GF-D8 (cell line): ENCODE results near the gene SUMO4.
"Not testable (repeated sequence)": the region's sequence is repeated elsewhere in the genome, so short reads cannot be mapped to it uniquely, and the experiment has no call there.

Experiments used
- DNase-seq: peaks from one replicate; lab custom pipeline; 2025; lab: John Stamatoyannopoulos, UW

SUMO4 gene

DNA sequence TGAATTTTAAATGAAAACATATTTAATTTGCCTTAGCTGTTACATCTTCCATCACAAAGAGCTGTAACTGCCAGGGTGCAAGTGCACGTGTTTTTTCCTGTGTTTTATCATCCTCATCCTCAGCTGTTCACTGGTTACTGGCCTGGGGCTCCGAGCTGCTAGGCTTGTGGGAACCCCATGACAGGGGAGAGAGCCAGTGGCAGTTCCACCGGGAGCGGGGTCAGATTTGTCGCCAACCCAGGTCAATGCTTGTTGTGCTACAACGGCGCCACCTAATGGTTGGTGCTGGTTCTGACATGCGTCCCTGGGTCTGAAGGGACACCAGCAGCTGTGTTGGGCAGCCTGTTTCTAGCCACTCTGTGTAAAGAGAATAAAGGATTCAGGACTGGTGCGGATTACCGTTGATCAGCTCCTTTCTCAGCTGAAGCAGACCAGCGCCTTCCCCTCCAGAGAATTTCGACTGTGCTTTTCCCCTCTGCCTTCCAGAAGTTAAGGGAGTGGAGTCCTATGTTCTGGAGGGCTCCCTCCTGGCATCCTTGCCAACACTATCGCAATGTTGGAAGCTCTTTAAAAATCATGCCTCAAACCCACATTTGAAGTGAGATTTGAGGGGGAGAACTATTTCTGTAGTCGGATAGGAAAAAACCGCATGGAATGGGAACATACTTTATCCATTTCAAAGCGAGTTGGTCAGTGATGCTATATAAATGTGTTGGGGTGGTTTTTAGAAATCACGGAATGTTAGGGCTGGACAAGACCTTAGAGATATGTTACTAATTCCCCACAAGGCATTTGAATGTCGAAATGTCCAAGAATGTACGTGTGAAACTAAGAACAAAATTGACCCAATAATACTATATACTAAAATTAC, 32.1 kb downstream of the SUMO4 start:
- DNase-seq: peak; percentile 7

DNA sequence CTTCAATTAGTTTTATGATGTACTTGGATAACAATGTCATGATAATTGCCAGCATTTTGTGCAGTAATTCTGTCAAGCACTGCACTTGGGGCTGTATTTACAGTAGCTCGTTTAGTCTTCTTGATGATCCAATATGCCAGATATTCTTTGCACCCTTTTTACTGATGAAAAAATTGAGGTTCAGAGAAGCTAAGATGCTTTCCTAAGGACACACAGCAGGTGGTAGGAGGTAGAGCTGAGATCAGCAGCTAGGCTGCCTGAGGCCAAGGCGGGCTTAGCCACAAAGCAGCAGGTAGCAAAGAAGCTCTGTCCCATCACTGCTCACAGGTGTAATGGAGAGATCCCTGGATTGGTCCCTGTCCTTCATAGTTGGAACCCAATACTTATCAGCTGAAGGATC, 33.3 kb downstream of the SUMO4 start:
- DNase-seq: no peak

DNA sequence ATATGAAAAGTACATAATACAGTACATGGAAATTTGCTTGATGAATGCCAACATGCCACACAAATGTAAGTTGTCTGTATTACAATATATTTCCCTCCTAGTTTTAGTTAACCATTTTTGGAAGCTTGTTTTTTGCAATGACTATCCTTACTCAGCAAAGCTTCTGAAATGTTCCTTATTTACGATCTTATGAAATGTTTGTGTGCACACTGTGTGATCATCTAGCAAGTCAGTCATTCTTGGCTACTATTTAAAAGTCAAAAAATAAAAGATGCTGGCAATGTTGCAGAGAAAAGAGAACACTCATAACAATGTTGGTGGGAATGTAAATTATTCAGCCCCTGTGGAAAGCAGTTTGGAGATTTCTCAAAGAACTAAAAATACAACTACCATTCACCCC, 33.8 kb downstream of the SUMO4 start:
- DNase-seq: no peak

DNA sequence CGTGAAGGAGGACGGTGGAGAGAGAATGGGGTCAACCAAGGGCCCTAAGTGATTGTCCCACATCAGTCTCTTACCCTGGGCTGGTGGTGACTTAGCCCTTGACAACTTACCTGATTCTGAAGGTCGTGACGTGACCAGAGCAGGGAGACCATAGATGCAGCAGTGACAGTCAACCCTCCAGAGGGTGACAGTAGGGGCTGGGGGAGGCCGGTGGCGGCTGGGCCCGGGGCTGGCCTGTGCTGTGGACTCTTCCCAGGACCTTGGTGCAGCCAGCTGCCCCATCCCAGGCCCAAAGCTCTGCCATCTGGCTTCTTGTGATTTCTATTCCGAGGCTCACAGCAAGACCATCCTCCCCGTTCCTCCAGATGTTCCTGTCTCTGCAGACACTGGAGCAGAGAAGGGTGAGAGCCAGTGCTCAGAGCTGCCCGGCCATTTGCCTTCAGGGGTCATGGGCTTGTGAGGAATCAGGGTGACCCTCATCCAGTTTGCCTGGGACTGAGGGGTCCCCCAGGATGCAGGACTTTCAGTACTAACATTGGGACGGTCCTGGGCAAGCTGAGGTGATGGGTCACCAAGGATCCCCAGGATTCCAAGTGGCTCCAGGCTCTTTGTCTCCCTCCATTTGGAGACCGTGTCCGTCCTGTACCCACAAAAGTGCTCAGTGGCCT, 36.0 kb downstream of the SUMO4 start:
- no peak for DNase-seq

DNA sequence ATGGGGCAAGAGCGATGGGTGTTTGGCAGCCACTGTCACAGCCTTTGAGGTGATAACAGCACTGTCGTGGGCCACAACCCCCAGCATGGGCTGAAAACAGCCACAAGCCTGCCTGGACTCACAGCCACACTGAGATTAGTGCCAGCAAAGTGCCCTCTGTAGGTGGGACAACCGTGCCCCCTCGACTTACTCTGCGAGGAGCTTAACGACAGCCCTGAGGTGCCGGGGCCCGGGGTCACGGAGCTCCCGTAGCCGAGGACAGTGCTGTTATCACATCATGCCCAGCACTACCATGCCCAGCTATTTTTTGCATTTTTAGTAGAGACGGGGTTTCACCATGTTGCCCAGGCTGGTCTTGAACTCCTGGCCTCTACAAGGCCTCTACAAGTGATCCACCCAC, 36.6 kb downstream of the SUMO4 start:
- DNase-seq: no peak

DNA sequence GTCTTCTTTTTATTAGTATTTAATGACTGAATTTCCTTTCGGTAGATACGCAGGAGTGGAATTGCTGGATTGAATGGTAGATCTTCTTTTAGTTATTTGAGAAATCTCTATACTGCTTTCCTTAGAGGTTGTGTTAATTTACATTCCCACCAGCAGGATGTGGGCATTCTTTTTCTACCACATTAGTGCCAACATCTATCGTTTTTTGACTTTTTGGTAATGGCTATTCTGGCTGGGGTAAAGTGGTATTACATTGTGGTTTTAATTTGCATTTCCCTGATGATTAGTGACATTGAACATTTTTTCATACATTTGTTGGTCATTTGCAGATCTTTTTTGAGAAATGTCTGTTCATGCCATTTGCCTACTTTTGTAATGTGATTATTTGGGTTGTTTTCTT, 37.1 kb downstream of the SUMO4 start:
- no peak for DNase-seq

DNA sequence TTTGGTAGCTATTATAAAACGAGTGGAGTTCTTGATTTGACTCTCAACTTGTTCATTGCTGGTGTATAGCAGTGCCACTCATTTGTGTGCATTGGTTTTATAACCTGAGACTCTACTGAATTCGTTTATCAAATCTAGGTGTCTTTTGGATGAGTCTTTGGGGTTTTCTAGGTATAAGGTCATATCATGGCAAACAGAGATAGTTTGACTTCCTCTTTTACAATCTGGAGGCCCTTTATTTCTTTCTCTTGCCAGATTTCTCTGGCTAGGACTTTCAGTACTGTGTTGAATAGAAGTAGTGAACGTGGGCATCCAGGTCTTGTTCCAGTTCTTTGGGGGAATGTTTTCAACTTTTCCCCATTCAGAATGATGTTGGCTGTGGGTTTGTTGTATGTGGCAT, 38.8 kb downstream of the SUMO4 start:
- DNase-seq: no peak

DNA sequence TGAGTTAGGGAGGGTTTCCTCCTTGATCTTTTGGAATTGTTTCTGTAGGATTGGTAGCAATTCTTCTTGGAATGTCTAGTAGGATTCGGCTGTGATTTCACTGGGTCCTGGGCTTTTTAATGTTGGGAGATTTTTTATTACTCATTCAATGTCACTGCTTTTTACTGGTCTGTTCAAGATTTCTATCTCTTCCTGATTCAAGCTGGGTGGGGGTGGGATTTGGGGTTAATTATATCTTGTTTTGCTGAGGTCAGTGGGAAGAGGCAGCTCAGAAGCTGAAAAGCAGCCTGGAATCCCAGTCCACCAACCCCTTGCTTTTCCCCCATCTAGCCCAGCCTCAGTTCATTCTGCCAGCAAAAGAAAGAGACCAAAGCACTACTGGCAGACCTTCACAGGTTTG, 39.6 kb downstream of the SUMO4 start:
- no peak for DNase-seq

DNA sequence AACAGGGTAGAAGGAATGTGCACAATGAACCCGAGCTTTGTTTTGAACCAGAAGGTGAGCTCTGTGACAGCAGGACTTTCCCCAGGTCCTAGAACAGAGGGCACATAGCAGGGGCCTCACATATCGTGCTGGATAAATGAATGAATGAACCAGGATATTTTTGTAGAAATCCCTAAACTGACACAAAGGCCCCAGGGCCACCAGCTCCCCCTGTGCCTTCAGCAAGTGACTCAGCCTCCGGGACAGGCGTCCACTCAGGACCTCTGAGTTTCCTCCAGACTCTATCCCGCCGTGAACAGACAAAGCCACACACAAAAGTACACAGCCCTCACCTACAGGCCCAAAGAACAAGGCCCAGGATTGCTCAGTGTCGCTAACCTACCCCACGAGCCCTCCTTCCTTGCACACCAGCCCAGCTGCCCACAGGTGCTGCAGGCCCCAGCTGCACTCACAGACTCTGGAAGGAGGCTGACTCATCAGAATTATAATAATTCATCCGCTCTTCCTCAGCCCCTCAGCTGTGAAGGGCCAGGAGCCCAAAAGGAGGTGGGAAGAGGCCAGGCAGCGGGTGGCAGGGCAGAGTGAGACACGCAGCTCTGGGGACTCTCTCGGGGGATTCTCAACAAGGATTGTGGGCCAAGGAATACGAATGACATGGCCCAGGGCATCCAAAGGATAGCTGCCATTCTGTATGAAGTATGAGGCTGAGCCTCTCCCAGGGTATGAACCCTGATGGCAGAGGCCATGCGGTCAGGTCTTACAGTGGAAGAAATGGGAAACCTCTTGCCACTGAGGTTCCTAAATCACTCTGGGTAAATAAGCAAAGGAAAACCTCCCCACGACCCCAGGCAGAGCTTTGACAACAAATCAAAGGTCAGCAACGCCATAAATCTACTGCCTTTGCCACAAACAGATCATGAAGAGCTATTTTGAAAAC, 40.9 kb downstream of the SUMO4 start:
- no peak for DNase-seq

DNA sequence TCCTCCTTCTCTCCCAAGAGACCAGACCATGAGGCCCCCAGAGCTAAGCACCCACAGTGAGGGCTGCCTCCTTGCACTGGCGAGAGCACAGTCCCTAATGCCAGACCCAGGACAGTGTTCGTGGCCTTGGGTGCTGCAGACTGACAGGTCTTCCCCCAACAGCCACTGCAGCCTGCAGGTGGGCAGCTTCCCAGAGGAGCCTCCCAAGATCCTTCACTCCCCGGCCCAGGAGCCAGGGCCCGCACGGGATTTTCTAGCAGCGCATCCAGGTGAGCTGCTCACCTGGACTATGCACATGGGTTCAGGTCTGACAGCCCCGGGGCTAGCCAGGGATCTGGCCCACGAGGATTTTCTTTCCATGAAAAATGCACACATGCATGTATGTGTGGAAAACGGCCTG, 41.7 kb downstream of the SUMO4 start:
- DNase-seq: no peak

DNA sequence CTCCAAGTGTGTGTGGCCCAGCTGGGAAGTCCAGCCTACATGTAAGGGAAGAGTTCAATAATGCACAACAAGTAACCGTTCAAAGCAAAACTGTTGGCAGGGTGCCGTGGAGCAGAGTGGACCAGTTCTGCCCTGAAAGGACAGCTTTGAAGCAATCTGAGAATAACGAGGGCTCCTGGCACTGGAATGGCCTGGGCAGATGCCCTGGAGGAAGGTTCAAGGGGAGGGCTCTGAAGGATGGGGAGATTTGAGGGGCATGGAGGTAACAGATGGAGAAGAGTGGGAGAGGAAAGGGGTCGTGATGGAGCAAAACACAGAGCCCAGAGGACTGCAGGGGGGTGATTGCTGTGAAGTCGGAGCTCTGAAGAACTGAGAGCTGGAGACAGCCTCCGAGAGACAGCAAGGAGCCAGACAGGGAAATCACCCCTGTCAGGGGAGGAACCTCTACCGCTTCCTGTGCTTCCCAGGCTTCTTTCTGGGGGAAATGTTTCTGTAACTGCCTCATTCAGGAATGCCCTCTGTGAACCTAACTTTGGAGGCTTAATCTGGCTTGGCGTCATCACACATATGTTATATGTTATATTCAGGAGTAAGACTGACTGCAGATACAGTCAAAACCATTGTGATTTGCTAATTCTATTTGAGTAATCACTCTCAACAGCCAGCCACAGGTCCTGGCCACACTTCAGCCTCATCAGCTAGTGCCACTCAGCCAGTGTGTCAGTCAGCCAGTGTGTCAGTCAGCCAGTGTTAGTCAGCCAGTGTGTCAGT, 43.5 kb downstream of the SUMO4 start:
- DNase-seq: no peak

DNA sequence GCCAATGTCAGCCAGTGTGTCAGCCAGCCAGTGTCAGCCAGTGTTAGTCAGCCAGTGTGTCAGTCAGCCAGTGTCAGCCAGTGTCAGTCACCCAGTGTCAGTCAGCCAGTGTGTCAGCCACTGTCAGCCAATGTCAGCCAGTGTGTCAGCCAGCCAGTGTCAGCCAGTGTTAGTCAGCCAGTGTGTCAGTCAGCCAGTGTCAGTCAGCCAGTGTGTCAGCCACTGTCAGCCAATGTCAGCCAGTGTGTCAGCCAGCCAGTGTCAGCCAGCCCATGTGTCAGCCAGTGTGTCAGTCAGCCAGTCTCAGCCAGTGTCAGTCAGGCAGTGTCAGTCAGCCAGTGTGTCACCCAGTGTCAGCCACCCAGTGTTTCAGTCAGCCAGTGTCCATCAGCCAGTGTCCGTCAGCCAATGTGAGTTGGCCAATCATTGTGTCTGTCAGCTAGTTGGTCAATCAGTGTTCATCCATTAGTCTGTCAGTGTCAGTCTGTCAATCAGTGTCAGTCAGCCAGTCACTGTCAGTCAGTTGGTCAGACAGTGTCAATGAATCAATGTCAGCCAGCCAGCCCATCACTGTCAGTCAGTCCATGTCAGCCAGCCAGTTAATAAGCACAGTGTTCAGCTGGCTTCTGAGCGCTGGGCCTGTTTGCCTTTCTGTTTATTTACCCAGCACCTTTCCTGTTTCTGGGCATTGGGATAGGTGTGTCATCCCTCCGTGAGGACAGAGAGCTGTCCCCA, 44.5 kb downstream of the SUMO4 start:
- not testable (repeated sequence) for DNase-seq

DNA sequence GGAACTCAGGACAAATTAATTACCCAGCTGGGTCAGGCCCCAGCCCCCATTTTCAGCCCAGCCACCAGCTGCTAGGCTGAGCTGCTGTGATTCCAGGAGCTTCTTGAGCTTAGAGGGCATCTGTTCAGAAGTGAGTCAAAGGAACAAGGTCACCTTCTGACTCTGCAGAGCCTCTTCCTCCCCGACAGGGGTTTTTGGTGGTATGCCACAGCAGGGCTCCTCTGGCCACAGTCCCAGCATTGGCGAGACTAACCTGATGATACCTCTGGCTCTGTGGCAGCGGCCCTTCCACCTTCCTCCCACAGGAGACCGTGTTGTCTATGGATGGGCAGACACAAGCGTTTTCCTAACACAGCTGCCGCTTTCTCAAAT, 45.0 kb downstream of the SUMO4 start:
- no peak for DNase-seq

DNA sequence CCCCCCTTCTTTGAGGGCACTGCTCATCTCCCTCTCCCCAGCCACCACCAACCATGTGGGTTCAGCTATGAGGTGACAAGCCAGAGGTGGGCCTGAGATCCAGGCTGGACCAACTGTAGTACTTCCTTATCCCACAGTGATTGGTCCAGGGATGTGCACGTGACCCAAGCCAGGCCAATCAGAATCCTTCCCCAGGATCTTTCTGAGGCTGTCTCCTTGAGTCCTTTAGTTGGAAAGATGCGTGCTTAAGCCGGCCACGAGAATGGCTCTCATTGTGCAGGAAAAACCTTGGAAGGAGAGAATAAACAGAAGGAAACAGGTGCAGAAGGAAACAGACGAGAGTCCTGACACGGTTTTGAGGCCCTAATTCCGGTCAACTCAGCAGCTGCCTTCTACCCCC, 45.5 kb downstream of the SUMO4 start:
- DNase-seq: no peak

DNA sequence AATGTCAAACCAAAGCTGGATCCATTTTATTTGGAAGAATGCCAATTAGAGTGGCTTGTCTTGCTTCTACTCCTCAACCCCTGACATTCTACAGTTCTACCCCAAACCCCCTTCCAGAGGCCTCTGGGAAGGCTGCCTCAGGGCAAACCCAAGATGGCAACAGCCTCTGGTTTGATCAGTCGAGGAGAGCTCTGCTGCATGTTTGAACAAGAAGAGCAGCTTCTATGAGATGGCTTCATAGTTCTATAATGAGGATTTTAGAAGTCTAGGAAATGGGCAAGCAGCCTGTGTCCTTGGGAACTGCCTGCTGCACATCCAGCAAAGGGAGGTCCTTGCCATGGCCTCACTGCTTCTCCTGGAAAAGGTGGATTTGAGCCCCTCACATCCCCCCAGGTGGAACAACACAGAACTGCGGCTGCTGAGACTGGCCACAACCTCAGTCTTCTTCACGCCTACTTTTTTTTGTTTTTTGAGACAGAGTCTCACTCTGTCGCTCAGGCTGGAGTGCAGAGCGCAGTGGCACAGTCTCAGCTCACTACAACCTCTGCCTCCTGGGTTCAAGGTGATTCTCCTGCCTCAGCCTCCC, 46.8 kb downstream of the SUMO4 start:
- DNase-seq: no peak

DNA sequence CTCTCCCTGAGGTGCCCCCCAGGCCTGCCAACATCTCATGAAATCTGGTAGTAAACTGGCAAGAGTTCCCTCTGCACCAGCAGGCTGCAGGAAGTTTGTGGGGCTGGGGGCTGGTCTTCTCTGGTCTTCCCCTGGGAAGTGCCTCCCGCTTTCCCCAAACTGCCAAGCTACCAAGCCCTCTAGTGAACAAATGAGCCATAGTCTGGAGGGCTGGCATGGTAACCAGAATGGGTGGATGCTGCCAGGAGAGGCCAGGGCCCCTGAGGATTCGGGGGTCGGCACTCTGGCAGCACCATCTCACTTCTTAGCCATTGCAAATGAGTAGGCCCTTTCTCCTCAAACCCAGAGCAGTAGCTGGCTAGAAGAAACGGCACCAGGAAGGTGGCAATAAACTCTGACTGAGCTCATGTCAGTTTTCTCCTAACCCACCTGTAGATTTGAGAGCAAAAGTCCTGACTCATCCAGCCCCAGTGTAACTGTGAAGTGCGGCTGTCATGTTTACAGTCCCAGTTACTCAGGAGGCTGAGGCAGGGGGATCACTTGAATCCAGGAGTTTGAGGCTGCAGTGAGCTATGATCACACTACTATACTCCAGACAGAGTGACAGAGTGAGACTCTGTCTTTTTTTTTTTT, 48.9 kb downstream of the SUMO4 start:
- no peak for DNase-seq

DNA sequence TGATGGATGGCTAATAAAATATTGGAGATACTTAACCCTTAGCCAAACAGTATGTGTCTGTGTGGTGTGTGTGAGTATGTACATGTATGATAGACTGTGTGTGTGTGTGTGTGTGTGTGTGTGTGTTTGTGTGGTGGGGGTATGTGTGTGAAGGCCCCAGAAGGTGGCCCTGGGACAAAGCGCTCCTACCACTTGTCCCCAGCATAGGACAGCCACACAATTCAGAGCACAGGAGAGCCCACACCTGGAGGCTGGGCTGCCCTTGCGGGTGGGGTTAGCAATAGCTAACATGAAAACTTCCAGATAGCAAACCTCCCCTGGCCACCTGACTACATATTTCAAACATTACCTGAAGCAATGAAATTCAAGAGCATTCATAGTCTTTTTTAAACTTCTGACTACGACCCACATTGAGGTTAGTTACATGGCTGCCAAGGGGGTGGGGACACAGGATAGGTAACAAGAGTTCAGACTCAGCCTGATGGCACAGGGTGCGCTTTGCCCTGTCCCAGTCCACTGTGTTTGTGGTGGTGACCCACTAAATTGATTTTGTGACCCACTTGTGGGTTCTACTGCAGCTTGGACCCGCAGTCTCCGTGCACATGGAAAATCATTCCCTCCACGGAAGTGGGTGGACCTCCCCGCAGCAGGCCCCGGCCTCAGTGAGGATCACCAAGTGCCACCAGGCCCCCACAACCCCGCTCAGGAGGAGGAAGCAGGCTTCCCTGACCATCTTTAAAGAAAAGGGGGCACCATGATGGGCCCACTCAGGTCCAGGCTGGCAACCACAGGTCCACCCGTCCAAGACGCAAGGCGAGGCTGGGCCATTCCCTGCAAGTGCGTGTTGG, 50.0 kb downstream of the SUMO4 start:
- no peak for DNase-seq
